22Rv1 (cell line): Measurements from ENCODE around the gene REG1A.

Experiments
- H3K27ac ChIP-seq: fragments of 450-650 bp; 2 replicates; pipeline ENCODE4 v1.5.1; 2017
- CTCF ChIP-seq: fragments of 450-650 bp; IDR thresholded peaks from 2 replicates; pipeline ENCODE4 v1.5.1; 2017; ENCODE audit warnings: mild to moderate bottlenecking
- ZFX ChIP-seq: fragments of 450-650 bp; IDR thresholded peaks from 2 replicates; pipeline ENCODE4 v1.6.1; 2017; ENCODE audit warnings: antibody characterized with exemption, borderline replicate concordance

The REG1A gene

GRCh38 chr2:79125721-79125985 is 5.4 kb downstream of the REG1A start:
- no peak for TF ChIP-seq ZFX
- no peak for TF ChIP-seq CTCF

GRCh38 chr2:79128406-79128805 is 8.1 kb downstream of the REG1A start:
- no peak for TF ChIP-seq ZFX
- TF ChIP-seq CTCF = no peak
- no peak overlapping the region for H3K27ac ChIP-seq

More at GRCh38 chr2:79125721-79125985, 5.4 kb downstream of the REG1A start:
- no peak overlapping the region for H3K27ac ChIP-seq

- no peak overlapping the region for H3K27ac ChIP-seq
- no peak for TF ChIP-seq CTCF
- TF ChIP-seq ZFX = no peak
Measured at GRCh38 chr2:79129260-79129659, 9.0 kb downstream of the REG1A start.

GRCh38 chr2:79129804-79130203 is 9.5 kb downstream of the REG1A start:
- TF ChIP-seq CTCF (no peak), ZFX (no peak)
- H3K27ac ChIP-seq = no peak overlapping the region

- no peak for TF ChIP-seq ZFX
- TF ChIP-seq CTCF = peak; percentile 32
- H3K27ac ChIP-seq = no peak overlapping the region
Measured at GRCh38 chr2:79131687-79132086, 11.4 kb downstream of the REG1A start.

GRCh38 chr2:79138385-79138784 is 18.1 kb downstream of the REG1A start:
- H3K27ac ChIP-seq = no peak overlapping the region
- no peak for TF ChIP-seq ZFX
- no peak for TF ChIP-seq CTCF

- peak overlapping the region; percentile 54 for H3K27ac ChIP-seq
- TF ChIP-seq CTCF (no peak), ZFX (no peak)
Measured at GRCh38 chr2:79139423-79139822, 19.1 kb downstream of the REG1A start.
